ENCODE measurements around the gene SPRED3. TPM values are rescaled to one million over a fixed set of nuclear protein-coding genes. Genes with fewer than 3 reads are reported as not detected.

Gene SPRED3
- total and polyA plus RNA-seq, 9 of the 15 experiments (the other 6 are each of a cell fraction or from before 2014, with no cell fraction given), result 0.05 to 1.3 (median 0.36) TPM

DNA sequence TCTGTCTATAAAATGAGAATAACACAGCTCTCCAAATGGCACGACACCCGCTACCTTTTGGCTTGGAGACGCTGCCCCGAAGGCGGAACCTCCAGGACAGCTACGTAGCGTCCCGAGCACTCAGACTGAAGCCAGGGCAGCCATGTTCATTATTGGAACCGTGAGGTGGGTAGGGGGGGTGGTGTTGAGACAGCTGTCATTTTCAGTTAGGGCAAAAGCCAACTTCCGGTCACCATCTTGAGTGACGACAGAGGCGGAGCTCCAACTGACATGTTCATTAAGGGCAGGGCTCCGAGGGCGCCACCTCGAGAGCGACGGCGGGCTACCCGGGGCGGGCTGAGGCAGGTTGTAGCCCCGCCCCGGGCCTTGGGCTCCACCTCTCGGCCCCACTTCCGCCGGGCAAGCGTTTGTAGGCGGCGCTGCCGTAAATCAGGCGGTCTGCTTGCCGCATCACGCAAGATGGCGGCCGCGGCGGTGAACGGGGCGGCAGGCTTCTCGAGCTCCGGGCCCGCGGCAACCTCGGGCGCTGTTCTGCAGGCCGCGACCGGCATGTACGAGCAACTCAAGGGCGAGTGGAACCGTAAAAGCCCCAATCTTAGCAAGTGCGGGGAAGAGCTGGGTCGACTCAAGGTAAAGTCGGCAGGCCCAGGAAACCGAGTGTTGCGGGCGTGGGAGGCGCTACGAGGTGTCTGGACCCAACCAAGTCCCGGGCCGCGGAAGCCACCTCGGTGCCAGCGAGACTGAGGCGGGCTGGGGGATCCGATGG, 14.0 kb upstream of the SPRED3 start, which contains the start of gene PSMD8:
TSS of gene PSMD8 (plus strand) at position 240 of the 766 bp plus-strand sequence. CDS start at position 271, 31 bp downstream.
- ATAC-seq, result peak; percentile 99
- peak within 1 kb of the TSS; percentile 94 for H3K27ac ChIP-seq (ENCODE audit: extremely low read depth, low read depth, low read length)
- peak within 1 kb of the TSS; percentile 93 to 98 for H3K9ac ChIP-seq (ENCODE audit: insufficient read depth in 1 of 2, low read depth in 2 of 2, low read length in 2 of 2)
- H2AFZ ChIP-seq (ENCODE audit: low read depth, low read length), result peak within 1 kb of the TSS; percentile 96
- no peaks in the 10 kb centered on the region; the same call in 1 of the 2 replicates for H3K9me3 ChIP-seq (replicated peaks; ENCODE audit: control insufficient read depth, insufficient read depth, low read depth, low read length)
- peak within 1 kb of the TSS; percentile 86 for H3K4me2 ChIP-seq (ENCODE audit: insufficient read depth, low read length)
- no TSS peak for BruUV-seq (replicated peaks)
- ChIA-PET CTCF (ENCODE audit: low intra/inter-chr PET ratio) (interaction anchor here (1.3 to 1.6 kb wide), 2 partner anchors 39 to 131 kb away, joined by 3 to 8 read pairs; no protein-coding TSS in a partner anchor), POLR2A (interaction anchor here (0.6 to 3.8 kb wide), 20 partner anchors 8 to 473 kb away, joined by 3 to 28 read pairs (median 4); partner anchors contain the start of genes FAM98C and GGN)
- under 1% methylated on average over 65 of the region's 65 CpGs for WGBS (ENCODE audit: insufficient coverage, low coverage, missing lambda C conversion rate)
- FAIRE-seq, result peak; percentile 98
- DNase-seq (ENCODE audit: extremely low read depth in 1 of 4, low spot score in 3 of 4), result peak; percentile 97 to 100 (median 98)
- H3K27me3 ChIP-seq (ENCODE audit: control insufficient read depth in 2 of 2, insufficient read depth in 2 of 2, low read length in 2 of 2), result no peaks in the 10 kb centered on the region
- peaks cover 38% of the 10 kb centered on the region; the same call in 2 of the 3 replicates for H3K36me3 ChIP-seq (ENCODE audit: control insufficient read depth, insufficient read depth, low read length)
- peak within 1 kb of the TSS; percentile 88 for H3K4me3 ChIP-seq
- peaks cover 16% of the 10 kb centered on the region for H4K20me1 ChIP-seq (replicated peaks; ENCODE audit: control insufficient read depth, insufficient read depth, low read length)
- H3K79me2 ChIP-seq (ENCODE audit: control insufficient read depth, insufficient read depth, low read length), result peaks cover 43% of the 10 kb centered on the region
- peaks cover 10 to 20% of the 10 kb centered on the region in 2 experiments; a peak in 4 of 5 replicates for H3K4me1 ChIP-seq (replicated peaks in 1 of 2; ENCODE audit: control insufficient read depth in 2 of 2, insufficient read depth in 2 of 2, low read length in 2 of 2)
- intact Hi-C loops (cut with micrococcal nuclease) (loop anchor here (1.0 kb wide), 1 partner anchor 38 kb away; no protein-coding TSS in a partner anchor), in situ Hi-C loops (cut with MboI) (no loop called here)
- no peaks in the 10 kb centered on the region for H3K9me1 ChIP-seq (ENCODE audit: control insufficient read depth, insufficient read depth, low read length)
- TF ChIP-seq POLR2H (tag; IDR thresholded peaks at IDR 0.05; ENCODE audit: low read depth) (peak; percentile 96), ZNF282 (CRISPR knock-in tag; IDR thresholded peaks at IDR 0.05) (no peak), HMG20A (CRISPR knock-in tag; conservative IDR thresholded peaks at IDR 0.05) (no peak), PML (IDR thresholded peaks at IDR 0.05; ENCODE audit: low read length) (peak; percentile 81; the same call in 1 of the 2 replicates), L3MBTL2 (IDR thresholded peaks at IDR 0.05) (peak; percentile 55), STAT5A (IDR thresholded peaks at IDR 0.05; ENCODE audit: borderline replicate concordance, low read length) (no peak), RBM34 (IDR thresholded peaks at IDR 0.05; ENCODE audit: borderline replicate concordance, insufficient read depth, low read length) (no peak), RBBP5 (IDR thresholded peaks at IDR 0.05; ENCODE audit: borderline replicate concordance, insufficient read depth, low read length, poor library complexity, severe bottlenecking) (peak; percentile 82), ZNF316 (IDR thresholded peaks at IDR 0.05) (0 out of 2 replicates have a peak, but pooled peaks have one; percentile 17), MTA3 (IDR thresholded peaks at IDR 0.05; ENCODE audit: borderline replicate concordance) (peak; percentile 87), CCNT2 (IDR thresholded peaks at IDR 0.05; ENCODE audit: borderline replicate concordance, extremely low read depth, insufficient read length, low read depth, low read length) (peak; percentile 94), ELF2 (CRISPR knock-in tag; IDR thresholded peaks at IDR 0.05) (peak; percentile 67), RBM39 (optimal IDR thresholded peaks at IDR 0.05; ENCODE audit: low read depth, low read length) (no peak), ZNF583 (CRISPR knock-in tag; IDR thresholded peaks at IDR 0.05) (no peak), U2AF1 (optimal IDR thresholded peaks at IDR 0.05; ENCODE audit: low read depth, low read length) (no peak), DIDO1 (tag; IDR thresholded peaks at IDR 0.05; ENCODE audit: low read depth) (peak; percentile 73; the same call in 1 of the 2 replicates)
- TF ChIP-seq, protein P1, sequence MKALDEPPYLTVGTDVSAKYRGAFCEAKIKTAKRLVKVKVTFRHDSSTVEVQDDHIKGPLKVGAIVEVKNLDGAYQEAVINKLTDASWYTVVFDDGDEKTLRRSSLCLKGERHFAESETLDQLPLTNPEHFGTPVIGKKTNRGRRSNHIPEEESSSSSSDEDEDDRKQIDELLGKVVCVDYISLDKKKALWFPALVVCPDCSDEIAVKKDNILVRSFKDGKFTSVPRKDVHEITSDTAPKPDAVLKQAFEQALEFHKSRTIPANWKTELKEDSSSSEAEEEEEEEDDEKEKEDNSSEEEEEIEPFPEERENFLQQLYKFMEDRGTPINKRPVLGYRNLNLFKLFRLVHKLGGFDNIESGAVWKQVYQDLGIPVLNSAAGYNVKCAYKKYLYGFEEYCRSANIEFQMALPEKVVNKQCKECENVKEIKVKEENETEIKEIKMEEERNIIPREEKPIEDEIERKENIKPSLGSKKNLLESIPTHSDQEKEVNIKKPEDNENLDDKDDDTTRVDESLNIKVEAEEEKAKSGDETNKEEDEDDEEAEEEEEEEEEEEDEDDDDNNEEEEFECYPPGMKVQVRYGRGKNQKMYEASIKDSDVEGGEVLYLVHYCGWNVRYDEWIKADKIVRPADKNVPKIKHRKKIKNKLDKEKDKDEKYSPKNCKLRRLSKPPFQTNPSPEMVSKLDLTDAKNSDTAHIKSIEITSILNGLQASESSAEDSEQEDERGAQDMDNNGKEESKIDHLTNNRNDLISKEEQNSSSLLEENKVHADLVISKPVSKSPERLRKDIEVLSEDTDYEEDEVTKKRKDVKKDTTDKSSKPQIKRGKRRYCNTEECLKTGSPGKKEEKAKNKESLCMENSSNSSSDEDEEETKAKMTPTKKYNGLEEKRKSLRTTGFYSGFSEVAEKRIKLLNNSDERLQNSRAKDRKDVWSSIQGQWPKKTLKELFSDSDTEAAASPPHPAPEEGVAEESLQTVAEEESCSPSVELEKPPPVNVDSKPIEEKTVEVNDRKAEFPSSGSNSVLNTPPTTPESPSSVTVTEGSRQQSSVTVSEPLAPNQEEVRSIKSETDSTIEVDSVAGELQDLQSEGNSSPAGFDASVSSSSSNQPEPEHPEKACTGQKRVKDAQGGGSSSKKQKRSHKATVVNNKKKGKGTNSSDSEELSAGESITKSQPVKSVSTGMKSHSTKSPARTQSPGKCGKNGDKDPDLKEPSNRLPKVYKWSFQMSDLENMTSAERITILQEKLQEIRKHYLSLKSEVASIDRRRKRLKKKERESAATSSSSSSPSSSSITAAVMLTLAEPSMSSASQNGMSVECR (CRISPR knock-in tag; IDR thresholded peaks at IDR 0.05), result peak; percentile 88
